COLO829 (cell line): ENCODE data around the gene OR4C12.
"Not testable (repeated sequence)": the region's sequence is repeated elsewhere in the genome, so short reads cannot be mapped to it uniquely, and the experiment has no call there.

ENCODE experiments used
- DNase-seq: peaks from one replicate; pipeline ENCODE4 v3.0.0; 2012; ENCODE audit warnings: low spot score

OR4C12 gene

GRCh38 chr11:49982435-49982834, at the start of gene OR4C12:
Gene OR4C12, minus strand, starts transcription at chr11:49982535. Its CDS starts 34 bp downstream, at chr11:49982501.
- DNase-seq, result not testable (repeated sequence)

DNA sequence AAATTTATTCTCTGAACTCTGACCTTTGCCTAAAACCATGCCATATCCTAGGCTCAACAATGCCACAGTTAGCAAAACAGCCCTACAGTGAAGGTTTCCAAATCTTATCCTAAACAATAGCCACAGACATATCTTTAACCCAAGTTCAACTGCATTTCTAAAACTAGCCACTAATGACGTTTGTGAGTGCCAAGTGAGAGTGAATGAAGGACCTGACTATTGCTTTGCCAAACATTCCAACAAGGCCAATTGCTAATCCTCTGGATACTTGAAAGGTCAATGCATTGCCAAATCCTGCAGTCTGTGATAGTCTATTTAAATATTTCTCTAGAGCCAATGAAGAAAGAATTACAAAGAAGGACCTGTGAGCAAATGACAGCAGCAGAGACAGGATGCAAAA, 47.9 kb upstream of the OR4C12 start:
- no peak for DNase-seq

DNA sequence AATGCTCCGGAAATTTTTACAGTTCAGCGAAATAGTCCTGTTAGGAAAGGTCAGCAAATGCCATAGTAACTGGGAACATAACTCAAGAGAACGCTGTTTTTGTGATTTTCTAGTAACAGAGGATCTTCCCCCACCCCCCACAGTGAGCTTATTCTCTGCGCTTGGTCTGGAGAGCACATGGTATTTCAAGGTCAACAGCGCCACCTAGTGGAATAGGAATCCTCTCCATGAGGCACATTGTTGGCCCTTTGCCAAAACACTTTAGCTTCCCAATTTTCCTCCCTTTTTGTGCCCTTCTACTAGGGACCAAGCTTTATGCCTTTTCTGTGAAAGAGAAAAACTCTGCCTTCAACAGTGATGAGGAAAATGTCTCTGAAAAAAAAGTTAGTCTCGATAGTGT, 13.2 kb upstream of the OR4C12 start:
- DNase-seq, result peak; percentile 10

DNA sequence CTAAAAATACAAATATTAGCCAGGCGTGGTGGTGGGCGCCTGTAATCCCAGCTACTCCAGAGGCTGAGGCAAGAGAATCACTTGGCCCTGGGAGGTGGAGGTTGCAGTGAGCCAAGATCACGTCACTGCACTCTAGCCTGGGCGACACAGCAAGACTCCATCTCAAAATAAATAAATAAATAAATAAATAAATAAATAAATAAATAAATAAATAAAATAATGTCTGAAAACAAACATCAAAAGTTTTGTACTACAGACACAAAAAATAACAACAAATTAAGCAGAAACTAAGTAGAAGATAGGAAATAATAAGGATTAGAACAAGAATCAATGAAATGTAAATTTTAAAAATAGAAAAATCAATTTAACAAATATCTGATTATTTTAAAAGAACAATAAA, 8.9 kb downstream of the OR4C12 start:
- not testable (repeated sequence) for DNase-seq

DNA sequence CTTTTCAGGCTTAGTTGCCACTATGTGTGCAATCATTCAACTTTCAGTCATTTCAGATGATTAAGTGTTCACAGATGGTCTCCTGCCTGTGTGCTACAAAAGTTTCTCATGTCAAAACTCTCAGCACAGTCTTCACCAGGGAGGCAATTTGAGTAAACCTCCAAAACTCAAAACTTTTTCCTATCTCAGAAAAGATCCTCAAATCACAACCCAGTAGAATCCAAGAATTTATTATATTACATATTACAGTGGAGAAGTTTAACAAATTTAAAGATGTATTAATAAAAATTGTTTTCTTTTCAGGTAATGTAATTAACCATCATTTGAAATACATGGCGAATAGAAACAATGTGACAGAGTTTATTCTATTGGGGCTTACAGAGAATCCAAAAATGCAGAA, 30.2 kb downstream of the OR4C12 start, which contains the start of gene OR4C13:
Gene OR4C13 (plus strand): TSS at position 301 of the 400 bp plus-strand sequence. CDS start 32 bp downstream, at position 333.
- DNase-seq, result no peak

GRCh38 chr11:49948701-49949100, 33.6 kb downstream of the OR4C12 start:
- DNase-seq, result not testable (repeated sequence)
